B cell (primary cell): ENCODE measurements around the gene AGXT2. TPM values are rescaled to one million over a fixed set of nuclear protein-coding genes. Genes with fewer than 3 reads are reported as not detected.

Experiments
- ATAC-seq: fragments of 200-7000 bp; cut with Tn5 transposase; one replicate; pipeline ENCODE4 v1.10.0; 2021; ENCODE audit warnings: low read depth, mild to moderate bottlenecking, moderate number of reproducible peaks, moderate library complexity
- CTCF ChIA-PET: fragments of 350-600 bp; sonication (Branson Sonifier 250); formaldehyde crosslinking; loops from one replicate; lab custom pipeline; 2021; ENCODE audit warnings: antibody characterized with exemption, inconsistent platforms; lab: Charles Lee
- POLR2A ChIA-PET: fragments of 350-600 bp; sonication (Branson Sonifier 250); formaldehyde crosslinking; loops from one replicate; lab custom pipeline; 2021; ENCODE audit warnings: antibody characterized with exemption; lab: Charles Lee
- DNase-seq: peaks from one replicate; pipeline ENCODE4 v3.0.0; 2013
- H2AFZ ChIP-seq: 2 replicates; pipeline ENCODE4 v1.6.1; 2012; ENCODE audit warnings: mild to moderate bottlenecking, low read depth, low read length; ENCODE audit not compliant: insufficient read depth, poor library complexity, severe bottlenecking
- H3K27ac ChIP-seq, 2 donors: 1 replicate in 1 of 2; 2 replicates in 1 of 2; pipeline ENCODE4 v1.5.1; 2012 to 2013; ENCODE audit warnings: low read length in 2 of 2, mild to moderate bottlenecking in 2 of 2, moderate library complexity in 1 of 2
- H3K27me3 ChIP-seq, 4 experiments: fragments of 200-600 bp in 1 of 4; sonication (generic) in 1 of 4; replicated peaks in 1 of 4; 1 replicate in 2 of 4; 2 replicates in 2 of 4; pipeline versions ENCODE4 v1.6.1 to v1.7.0; 2013 to 2016; ENCODE audit warnings: low read length in 3 of 4, mild to moderate bottlenecking in 2 of 4, mixed read lengths in 1 of 4, moderate library complexity in 1 of 4; ENCODE audit not compliant: insufficient read depth in 4 of 4, control insufficient read depth in 3 of 4; ENCODE audit errors: control extremely low read depth in 1 of 4
- H3K36me3 ChIP-seq, 2 experiments: replicated peaks in 1 of 2; 1 replicate in 1 of 2; 2 replicates in 1 of 2; pipeline versions ENCODE4 v1.6.1 to v1.7.1; 2013; ENCODE audit warnings: low read length in 1 of 2; ENCODE audit not compliant: insufficient read depth in 2 of 2, control insufficient read depth in 1 of 2; ENCODE audit errors: control extremely low read depth in 1 of 2, extremely low read depth in 1 of 2
- H3K4me1 ChIP-seq, 2 donors: fragments of 200-600 bp in 1 of 2; sonication (generic) in 1 of 2; 1 replicate in 1 of 2; 2 replicates in 1 of 2; pipeline versions ENCODE4 v1.5.1 to v1.6.1; 2013 to 2017; ENCODE audit warnings: low read length in 2 of 2; ENCODE audit not compliant: control insufficient read depth in 2 of 2, insufficient read depth in 2 of 2
- H3K4me2 ChIP-seq: replicated peaks from 2 replicates; pipeline ENCODE3; 2012; ENCODE audit warnings: mild to moderate bottlenecking, low read depth, low read length; ENCODE audit not compliant: poor library complexity, severe bottlenecking
- H3K4me3 ChIP-seq, 5 experiments: fragments of 200-600 bp in 1 of 5; sonication (generic) in 1 of 5; 1 replicate in 3 of 5; 2 replicates in 2 of 5; pipeline versions ENCODE4 v1.5.1 to v1.7.0; 2011 to 2016; ENCODE audit warnings: low read length in 4 of 5, mild to moderate bottlenecking in 4 of 5, low read depth in 2 of 5, control low read depth in 1 of 5, moderate library complexity in 1 of 5; ENCODE audit not compliant: insufficient read depth in 1 of 5; ENCODE audit errors: control extremely low read depth in 1 of 5, extremely low read depth in 1 of 5
- H3K79me2 ChIP-seq: fragments of 200-600 bp; sonication (generic); one replicate; pipeline ENCODE4 v1.6.0; 2016; ENCODE audit warnings: low read length; ENCODE audit not compliant: control insufficient read depth, insufficient read depth
- H3K9ac ChIP-seq: fragments of 200-600 bp; sonication (generic); 2 replicates; pipeline ENCODE4 v1.6.1; 2017; ENCODE audit warnings: mild to moderate bottlenecking, low read length, moderate library complexity
- H3K9me3 ChIP-seq, 3 donors: one replicate each; pipeline versions ENCODE4 v1.6.1 to v1.7.1; 2013; ENCODE audit warnings: low read length in 2 of 3; ENCODE audit not compliant: control insufficient read depth in 2 of 3, insufficient read depth in 1 of 3; ENCODE audit errors: control extremely low read depth in 1 of 3
- H4K20me1 ChIP-seq: 2 replicates; pipeline ENCODE4 v1.6.0; 2012; ENCODE audit warnings: mild to moderate bottlenecking, low read length; ENCODE audit not compliant: insufficient read depth, control insufficient read depth, poor library complexity, severe bottlenecking
- H3K27ac Mint-ChIP-seq: one replicate; pipeline ENCODE4 v1.8.0; 2021; ENCODE audit warnings: mixed read lengths
- H3K27me3 Mint-ChIP-seq: one replicate; pipeline ENCODE4 v1.8.0; 2021; ENCODE audit warnings: mixed read lengths
- H3K4me1 Mint-ChIP-seq: one replicate; pipeline ENCODE4 v1.8.0; 2021; ENCODE audit warnings: mixed read lengths
- H3K4me3 Mint-ChIP-seq: one replicate; pipeline ENCODE4 v1.8.0; 2021; ENCODE audit warnings: mixed read lengths
- H3K9me3 Mint-ChIP-seq: one replicate; pipeline ENCODE4 v1.8.0; 2022; ENCODE audit warnings: mixed read lengths; ENCODE audit not compliant: insufficient read depth
- EZH2 ChIP-seq: IDR thresholded peaks from 2 replicates; pipeline ENCODE4 v1.6.1; 2012; ENCODE audit warnings: borderline replicate concordance, low read depth, mild to moderate bottlenecking, moderate library complexity, low read length; ENCODE audit not compliant: insufficient read depth, poor library complexity, severe bottlenecking
- WGBS: methylation state at CpG from one replicate; pipeline ENCODE4 v1.1.5; 2013; ENCODE audit warnings: missing lambda C conversion rate; ENCODE audit not compliant: insufficient coverage; 5-methylcytosine and 5-hydroxymethylcytosine counted together
- intact Hi-C: fragments of 100-400 bp; cut with micrococcal nuclease; formaldehyde crosslinking; loops from one replicate; pipeline ENCODE4 v1.10.0; 2022
- polyA plus RNA-seq: library from polyadenylated mRNA; depleted of rRNA; stranded (reverse); fragments of >200 nt; gene quantifications from 2 replicates; pipeline ENCODE4 v1.2.3, GENCODE V29; 2012
- total RNA-seq, 2 donors: library from RNA; stranded (reverse); fragments of 120-200 nt in 1 of 2; gene quantifications; 1 replicate in 1 of 2; 2 replicates in 1 of 2; pipeline versions ENCODE4 v1.2.3 to v1.2.4, GENCODE V29; 2013 to 2022
- TF ChIP-seq, protein P1 (sequence below): fragments of 200-600 bp; IDR thresholded peaks from one replicate; pipeline ENCODE4 v1.8.0; 2022; ENCODE audit warnings: antibody characterized with exemption, mild to moderate bottlenecking

The AGXT2 gene
- total and polyA plus RNA-seq, 2 donors (not counting 1 experiment from before 2014, with no cell fraction given): not detected

DNA sequence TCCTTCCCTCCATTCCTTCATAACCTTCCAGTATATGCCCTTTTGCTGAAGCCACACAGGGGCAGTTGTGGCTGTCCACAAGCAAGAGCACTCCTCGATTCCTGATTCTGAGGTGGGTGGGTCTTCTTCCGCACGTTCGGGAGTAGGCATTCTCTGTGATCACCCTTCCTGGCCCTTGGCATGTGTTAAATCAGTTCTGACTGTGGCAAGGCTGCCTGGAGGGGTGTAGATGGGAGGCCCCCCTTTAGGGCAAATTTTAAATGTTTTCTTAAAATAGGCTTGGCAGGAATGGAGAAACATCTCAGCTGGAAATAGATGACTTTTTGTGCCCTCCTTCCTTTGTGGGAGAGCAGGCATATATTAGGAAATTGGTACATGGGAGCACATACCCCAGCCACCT, 3.1 kb downstream of the AGXT2 start:
- DNase-seq: no peak
- Histone ChIP-seq H3K9me3 (peaks cover 0 to 3% (median 0%) of the 10 kb centered on the region in 3 donors), H3K36me3 (no peaks in the 10 kb centered on the region), H2AFZ (no peak overlapping the region), H3K9ac (no peak overlapping the region), H3K4me2 (no peak overlapping the region), H3K27me3 (peaks cover 0 to 3% (median 0%) of the 10 kb centered on the region in 4 experiments), H4K20me1 (no peaks in the 10 kb centered on the region), H3K79me2 (no peaks in the 10 kb centered on the region), H3K4me1 (no peaks in the 10 kb centered on the region), H3K27ac (no peak overlapping the region), H3K4me3 (no peak overlapping the region)
- Mint-ChIP-seq H3K27me3 (peaks cover 10% of the 10 kb centered on the region), H3K9me3 (no peaks in the 10 kb centered on the region), H3K4me1 (no peaks in the 10 kb centered on the region), H3K4me3 (no peak overlapping the region), H3K27ac (no peak overlapping the region)
- TF ChIP-seq, protein P1, sequence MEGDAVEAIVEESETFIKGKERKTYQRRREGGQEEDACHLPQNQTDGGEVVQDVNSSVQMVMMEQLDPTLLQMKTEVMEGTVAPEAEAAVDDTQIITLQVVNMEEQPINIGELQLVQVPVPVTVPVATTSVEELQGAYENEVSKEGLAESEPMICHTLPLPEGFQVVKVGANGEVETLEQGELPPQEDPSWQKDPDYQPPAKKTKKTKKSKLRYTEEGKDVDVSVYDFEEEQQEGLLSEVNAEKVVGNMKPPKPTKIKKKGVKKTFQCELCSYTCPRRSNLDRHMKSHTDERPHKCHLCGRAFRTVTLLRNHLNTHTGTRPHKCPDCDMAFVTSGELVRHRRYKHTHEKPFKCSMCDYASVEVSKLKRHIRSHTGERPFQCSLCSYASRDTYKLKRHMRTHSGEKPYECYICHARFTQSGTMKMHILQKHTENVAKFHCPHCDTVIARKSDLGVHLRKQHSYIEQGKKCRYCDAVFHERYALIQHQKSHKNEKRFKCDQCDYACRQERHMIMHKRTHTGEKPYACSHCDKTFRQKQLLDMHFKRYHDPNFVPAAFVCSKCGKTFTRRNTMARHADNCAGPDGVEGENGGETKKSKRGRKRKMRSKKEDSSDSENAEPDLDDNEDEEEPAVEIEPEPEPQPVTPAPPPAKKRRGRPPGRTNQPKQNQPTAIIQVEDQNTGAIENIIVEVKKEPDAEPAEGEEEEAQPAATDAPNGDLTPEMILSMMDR: no peak
- TF ChIP-seq EZH2: no peak
- no peak for ATAC-seq
- POLR2A ChIA-PET: no interaction called here
- intact Hi-C loops: no loop called here
- CTCF ChIA-PET: no interaction called here
- WGBS: 93% methylated on average over 4 of the region's 4 CpGs

DNA sequence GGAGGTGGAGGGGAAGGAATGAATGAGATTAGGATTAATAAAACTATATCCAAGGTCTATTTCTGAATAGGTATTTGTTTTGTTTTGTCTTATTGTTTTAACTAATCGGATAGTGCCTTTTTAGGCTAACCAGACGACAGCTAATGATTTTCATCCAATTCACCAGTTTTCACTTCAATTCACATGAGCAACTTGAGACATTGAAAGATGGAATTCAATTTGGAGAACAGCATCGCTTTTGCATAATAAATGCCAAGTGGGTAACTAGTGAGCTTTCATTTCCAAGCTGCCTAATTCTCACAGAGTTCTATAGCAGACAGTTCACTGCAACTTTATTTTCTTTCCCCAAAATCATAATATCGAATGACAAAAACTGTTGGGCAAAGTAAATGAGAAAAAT, 5.0 kb downstream of the AGXT2 start:
- Histone ChIP-seq H4K20me1 (no peaks in the 10 kb centered on the region), H3K27me3 (peaks cover 0 to 1% (median 0%) of the 10 kb centered on the region in 4 experiments), H3K4me1 (no peaks in the 10 kb centered on the region), H3K79me2 (no peaks in the 10 kb centered on the region), H3K9me3 (peaks cover 0 to 2% (median 0%) of the 10 kb centered on the region in 3 donors), H2AFZ (no peak overlapping the region), H3K4me2 (no peak overlapping the region), H3K36me3 (no peaks in the 10 kb centered on the region), H3K27ac (no peak overlapping the region), H3K9ac (no peak overlapping the region), H3K4me3 (no peak overlapping the region)
- no peak overlapping the region for H3K4me3 Mint-ChIP-seq
- ChIA-PET POLR2A (no interaction called here), CTCF (no interaction called here)
- peaks cover 17% of the 10 kb centered on the region for H3K27me3 Mint-ChIP-seq
- intact Hi-C loops: no loop called here
- no peak for DNase-seq
- H3K4me1 Mint-ChIP-seq: no peaks in the 10 kb centered on the region
- no peak overlapping the region for H3K27ac Mint-ChIP-seq
- no peaks in the 10 kb centered on the region for H3K9me3 Mint-ChIP-seq
- no peak for TF ChIP-seq EZH2
- TF ChIP-seq, protein P1: no peak
- WGBS: no CpG with 5 or more reads among the region's 4 CpGs
- no peak for ATAC-seq
